ENCODE results near the gene MRTFA.
"Not testable (repeated sequence)": the region's sequence is repeated elsewhere in the genome, so short reads cannot be mapped to it uniquely, and the experiment has no call there.

Gene MRTFA

DNA sequence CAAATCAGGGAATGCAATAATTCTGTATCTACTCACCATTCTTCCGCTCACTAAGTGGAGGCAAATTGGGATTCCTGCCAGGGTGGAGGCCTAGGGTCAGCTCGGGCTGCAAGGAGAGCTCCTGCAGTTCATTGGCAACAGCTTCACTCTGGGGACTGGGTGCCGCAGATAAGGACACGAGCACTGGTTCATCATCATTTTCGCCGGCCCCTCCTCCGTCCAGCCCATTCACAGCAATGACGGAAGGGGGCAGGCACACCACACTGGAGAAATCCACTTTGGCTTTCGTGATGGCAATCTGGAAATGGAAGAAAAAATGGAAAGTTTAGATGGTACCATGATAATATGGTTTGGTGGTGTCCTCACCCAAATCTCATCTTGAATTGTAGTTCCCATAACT is 84.4 kb downstream of the MRTFA start:
- DNase-seq, result no peak

GRCh38 chr22:40547729-40548143 is 88.8 kb downstream of the MRTFA start:
- no peak for DNase-seq

- no peak for DNase-seq
Measured at GRCh38 chr22:40544758-40545157, 91.8 kb downstream of the MRTFA start.

DNA sequence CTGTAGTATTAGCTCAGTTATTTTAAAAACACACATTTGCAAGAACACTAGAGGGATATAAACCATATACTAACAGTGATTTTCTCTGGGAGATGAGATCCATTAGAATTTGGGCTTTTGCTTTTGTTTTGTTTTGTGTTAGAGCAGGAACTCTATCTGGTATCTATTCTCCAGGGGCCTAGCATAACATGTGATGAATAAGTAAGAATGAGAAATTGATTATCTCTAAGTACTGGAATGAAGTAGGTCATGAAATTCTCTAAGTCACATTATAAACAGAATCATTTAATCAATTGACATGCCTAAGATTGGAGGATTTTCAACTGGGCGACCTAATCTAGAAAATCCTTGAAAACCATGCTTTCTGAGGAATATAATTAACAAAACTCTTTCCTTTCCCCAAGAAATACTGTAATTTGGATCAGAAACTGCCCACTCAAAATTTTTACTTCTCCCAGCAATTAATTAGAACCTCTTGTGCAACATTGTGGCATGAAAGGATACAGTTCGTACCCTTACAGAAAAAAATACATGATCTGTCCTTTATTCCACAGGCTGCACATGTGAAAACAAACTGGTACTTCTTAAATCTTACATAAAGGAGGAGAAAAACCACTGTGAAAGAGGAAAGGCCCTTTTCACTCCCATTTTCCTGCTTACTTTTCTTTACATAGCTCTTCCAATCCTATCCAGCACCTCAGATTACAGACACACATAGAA is 93.5 kb downstream of the MRTFA start:
- no peak for DNase-seq

GRCh38 chr22:40541300-40541699 is 95.2 kb downstream of the MRTFA start:
- DNase-seq, result peak in 1 of 5 experiments; percentile 69

- no peak for DNase-seq
Measured at GRCh38 chr22:40540265-40540664, 96.3 kb downstream of the MRTFA start.

DNA sequence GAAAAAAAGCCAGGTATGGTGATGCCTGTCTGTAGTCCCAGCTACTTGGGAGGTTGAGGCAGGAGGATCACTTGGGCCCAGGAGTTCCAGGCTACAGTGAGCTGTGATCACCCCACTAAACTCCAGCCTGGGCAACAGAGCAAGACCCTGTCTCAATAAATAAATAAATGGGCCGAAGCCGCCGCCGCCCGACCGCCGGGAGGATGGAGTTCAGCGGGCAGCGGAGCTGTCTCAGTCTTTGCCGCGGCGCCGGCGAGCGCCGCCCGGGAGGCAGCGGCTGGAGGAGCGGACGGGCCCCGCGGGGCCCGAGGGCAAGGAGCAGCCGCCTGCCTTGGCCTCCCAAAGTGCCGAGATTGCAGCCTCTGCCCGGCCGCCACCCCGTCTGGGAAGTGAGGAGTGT is 100.4 kb downstream of the MRTFA start:
- DNase-seq, result not testable (repeated sequence)

- DNase-seq, result no peak
Measured at GRCh38 chr22:40535642-40536041, 100.9 kb downstream of the MRTFA start.

DNA sequence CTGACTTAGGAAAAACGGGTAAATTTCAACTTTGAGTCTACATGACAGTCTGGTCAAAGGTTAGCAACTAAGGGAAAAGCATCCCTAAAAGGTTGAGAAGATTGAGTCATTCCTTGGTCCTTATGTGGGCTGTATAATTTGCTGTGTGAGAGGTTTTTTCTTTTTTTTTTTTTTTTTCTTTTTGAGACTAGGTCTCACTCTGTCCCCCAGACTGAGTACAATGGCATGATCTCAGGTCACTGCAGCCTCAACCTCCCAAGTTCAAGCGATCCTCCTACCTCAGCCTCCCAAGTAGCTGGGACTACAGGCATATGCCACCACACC is 101.4 kb downstream of the MRTFA start:
- DNase-seq, result no peak

DNA sequence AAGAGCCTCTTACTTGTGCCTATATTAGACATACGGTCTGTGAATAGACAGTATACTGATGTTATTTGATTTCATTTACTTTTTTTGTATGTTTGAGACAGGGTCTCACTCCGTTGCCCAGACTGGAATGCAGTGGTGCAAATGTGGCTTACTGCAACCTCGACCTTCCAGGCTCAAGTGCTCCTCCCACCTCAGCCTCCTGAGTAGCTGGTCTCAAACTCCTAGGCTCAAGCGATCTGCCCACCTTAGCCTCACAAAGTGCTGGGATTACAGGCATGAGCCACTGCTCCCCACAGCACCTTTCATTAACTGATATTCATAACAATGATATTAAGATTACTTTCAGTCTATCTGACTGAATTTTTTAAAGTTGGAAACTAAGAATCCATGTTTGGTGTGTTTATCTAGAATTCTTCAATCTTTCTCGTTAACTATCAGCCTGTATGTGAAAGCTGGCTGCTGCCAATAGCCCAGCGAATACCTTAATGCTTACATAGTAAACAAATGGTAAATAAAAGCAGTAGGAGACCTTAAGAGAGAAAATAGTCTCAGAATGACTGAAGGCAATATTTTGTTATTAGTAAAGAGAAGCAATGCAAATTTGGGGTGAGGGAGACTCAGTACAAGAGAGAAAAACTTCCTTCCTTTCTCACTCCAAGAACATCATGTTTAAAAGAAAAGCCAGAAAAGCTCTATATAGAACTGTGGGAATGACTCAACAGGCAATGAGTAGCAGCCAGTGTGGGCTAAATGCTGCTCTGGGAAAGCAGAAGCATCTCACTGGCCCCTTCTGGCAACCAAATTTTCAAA is 101.9 kb downstream of the MRTFA start:
- DNase-seq, result peak in 1 of 5 experiments; percentile 25

GRCh38 chr22:40533712-40534378 is 102.7 kb downstream of the MRTFA start:
- peak in 3 of 5 experiments; percentile 26 to 95 (median 50) for DNase-seq

- DNase-seq, result peak in 1 of 5 experiments; percentile 59
Measured at GRCh38 chr22:40531951-40532900, 104.3 kb downstream of the MRTFA start.

DNA sequence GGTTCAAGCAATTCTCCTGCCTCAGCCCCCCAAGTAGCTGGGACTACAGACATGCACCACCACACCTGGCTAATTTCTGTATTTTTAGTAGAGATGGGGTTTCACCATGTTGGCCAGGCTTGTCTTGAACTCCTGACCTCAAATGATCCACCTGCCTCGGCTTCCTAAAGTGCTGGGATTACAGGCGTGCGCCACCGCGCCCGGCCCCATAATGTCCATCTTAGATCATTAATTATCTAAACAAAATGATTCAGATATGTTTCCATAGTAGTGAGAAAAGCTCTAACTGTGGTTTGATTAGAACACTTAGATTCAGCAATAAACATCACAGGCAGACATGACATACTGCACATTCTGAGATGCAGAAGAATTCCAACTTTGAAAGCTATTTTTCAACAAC is 106.1 kb downstream of the MRTFA start:
- DNase-seq, result not testable (repeated sequence)

GRCh38 chr22:40529821-40530220 is 106.7 kb downstream of the MRTFA start:
- no peak for DNase-seq

DNA sequence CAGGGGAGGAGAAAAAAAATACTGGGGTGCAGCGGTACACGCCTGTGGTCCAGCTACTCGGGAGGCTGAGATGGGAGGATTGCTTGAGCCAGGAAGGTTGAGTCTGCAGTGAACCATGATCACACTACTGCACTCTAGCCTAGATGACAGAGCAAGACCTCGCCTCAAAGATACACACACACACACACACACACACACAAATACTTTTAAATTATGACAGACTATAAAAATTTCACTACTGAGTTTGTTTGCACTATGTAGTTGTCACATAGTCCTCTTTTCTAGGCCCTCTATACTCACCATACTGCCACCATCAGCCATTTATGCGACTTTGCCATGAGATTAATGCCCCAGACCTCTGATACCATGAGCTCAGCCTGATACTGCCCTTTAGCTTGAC is 109.6 kb downstream of the MRTFA start:
- DNase-seq, result no peak

DNA sequence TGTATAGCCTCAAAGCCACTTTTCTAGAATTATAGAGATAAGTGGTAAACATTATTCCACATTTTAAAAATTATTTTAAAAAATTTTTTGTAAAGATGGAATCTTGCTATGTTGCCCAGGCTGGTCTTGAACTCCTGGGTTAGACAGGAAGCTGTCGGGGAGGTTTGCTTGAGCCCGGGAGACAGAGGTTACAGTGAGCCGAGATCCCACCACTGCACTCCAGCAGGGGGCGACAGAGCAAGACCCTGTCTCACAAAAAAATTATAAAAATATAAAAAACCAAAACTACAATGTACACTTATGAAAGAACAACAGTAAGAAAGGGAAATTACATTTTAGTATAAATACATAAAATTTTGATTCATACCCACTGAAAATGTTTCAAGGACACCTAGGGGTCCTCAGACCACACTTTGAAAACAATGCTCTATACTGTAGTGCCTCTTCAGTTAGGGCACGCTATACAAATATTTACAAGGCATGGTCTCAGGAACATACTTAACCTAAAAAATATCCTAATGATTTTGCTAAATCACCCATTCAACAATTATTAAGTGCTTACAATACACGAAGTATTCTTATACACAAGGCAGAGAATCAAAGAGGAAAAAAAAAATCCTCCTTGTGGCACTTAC is 111.2 kb downstream of the MRTFA start:
- peak; percentile 27 to 76 (median 53) for DNase-seq

- no peak for DNase-seq
Measured at GRCh38 chr22:40524392-40525249, 111.9 kb downstream of the MRTFA start.

- DNase-seq, result no peak
Measured at GRCh38 chr22:40522141-40522540, 114.4 kb downstream of the MRTFA start.

DNA sequence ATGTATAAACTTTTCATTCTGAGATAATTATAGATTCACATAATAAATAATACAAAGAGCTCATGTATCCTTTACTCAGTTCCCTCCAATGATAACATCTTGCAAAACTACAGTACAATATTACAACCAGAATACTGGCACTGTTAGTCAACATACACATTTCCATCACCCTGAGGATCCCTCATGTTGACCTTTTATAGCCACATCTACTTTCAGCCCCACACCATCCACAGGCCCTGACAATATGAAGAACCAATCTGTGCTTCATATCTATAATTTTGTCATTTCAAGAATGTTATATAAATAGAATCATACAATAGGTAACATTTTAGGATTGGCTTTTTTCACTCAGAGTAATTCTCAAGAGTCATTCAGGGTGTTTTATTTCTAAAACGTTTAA is 115.5 kb downstream of the MRTFA start:
- no peak for DNase-seq

- DNase-seq, result no peak
Measured at GRCh38 chr22:40520562-40520961, 116.0 kb downstream of the MRTFA start.

GRCh38 chr22:40519948-40520331 is 116.6 kb downstream of the MRTFA start:
- DNase-seq, result no peak
